ENCODE measurements around the gene CRIM1.

The CRIM1 gene

DNA sequence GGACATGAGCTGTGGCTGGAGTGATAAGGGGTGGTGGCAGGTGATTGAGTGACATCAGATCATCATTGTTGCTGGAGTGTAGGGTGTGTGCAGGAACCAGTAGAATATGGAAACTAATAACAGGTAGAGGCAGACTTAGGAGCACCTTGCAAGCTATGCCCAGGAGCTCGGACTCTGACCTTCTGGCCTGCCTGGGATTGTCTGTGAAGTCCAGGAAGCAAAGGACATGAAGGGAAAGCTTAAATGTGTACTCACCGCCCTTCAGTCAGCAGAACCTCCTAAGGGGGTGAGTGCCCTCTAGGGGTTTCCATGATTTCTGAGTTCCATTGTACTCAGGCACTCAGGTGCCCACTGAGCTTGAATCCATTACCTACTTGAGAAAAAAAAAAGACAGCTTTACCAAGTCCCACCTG lies 104.2 kb downstream of the CRIM1 start:
- DNase-seq = no peak

GRCh38 chr2:36461039-36461681 lies 105.6 kb downstream of the CRIM1 start:
- peak; percentile 3 for DNase-seq

DNA sequence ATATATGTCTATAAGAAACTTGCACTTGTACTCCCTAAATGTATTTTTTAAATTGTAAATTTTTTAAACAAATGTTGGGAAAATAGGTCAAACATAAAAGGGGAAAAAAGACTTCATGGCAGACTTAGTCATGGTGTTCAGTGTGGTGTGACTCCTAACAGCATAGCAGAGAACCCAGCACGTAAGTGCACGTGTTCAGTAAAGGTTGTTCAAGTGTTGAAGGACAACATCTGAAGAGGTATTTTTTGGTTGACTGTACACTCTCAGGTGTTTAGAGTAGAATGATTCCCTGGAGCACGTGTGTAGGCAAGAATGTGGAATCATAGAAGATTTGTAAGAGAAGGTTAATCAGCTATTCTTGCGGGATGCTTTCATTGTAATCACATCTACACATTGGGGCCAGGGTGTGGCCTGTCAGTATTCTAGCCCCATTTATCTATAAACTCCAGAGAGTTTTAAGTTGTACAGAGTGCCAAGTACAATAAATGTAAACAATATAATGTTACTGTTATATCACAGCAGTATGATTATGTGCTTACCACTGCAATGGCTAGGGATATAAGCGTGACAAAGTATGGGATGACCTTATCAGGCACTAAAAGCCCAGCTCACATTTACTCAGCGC lies 106.8 kb downstream of the CRIM1 start:
- DNase-seq = no peak

GRCh38 chr2:36463365-36463764 lies 107.8 kb downstream of the CRIM1 start:
- DNase-seq = no peak

DNA sequence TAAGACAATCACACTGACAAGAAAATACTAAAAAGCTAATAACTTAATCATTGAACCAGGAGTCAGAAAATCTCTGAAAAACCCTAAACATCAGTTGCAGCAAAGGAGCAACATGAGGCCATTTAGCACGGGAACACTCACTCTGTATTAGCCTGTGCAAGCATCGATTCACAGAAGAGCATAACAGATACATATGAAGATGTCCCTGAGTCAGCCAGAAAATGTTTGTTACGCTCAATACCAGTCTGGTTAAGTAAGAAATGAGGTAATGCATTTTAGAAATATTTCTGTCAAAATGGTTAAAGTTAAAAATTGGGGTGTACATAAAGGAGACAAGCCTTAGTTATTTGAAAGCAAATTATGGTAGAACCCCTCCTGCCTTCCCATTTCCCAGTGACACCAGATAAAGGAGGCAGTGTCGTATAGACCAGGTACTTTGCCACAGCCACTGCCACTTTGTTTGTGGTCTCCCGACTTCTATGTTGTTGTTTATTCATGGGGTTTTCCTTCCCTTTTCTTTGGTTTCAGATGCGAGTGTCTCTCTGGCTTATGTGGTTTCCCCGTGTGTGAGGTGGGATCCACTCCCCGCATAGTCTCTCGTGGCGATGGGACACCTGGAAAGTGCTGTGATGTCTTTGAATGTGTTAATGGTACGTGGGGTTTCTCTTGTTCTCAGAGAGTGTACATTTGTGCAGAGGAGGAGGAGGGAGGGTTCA lies 108.6 kb downstream of the CRIM1 start:
- no peak for DNase-seq

DNA sequence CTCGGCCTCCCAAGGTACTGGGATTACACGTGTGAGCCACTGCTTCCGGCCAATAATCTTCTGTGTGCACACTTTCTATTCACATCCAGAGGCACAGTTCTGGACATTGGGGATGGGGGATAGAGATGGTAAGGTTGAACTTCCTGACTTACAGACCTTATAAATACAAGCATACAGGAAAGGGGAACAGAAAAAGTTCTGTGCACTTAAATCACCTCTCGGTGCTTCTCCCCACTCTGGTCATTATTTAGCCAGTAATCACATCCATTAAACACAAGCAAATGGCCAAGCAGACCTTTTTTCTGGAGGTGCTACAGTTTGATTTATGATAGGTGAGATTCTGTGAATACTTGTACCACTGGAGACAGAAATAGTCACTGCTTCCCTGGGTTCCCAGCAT lies 110.6 kb downstream of the CRIM1 start:
- DNase-seq = no peak

DNA sequence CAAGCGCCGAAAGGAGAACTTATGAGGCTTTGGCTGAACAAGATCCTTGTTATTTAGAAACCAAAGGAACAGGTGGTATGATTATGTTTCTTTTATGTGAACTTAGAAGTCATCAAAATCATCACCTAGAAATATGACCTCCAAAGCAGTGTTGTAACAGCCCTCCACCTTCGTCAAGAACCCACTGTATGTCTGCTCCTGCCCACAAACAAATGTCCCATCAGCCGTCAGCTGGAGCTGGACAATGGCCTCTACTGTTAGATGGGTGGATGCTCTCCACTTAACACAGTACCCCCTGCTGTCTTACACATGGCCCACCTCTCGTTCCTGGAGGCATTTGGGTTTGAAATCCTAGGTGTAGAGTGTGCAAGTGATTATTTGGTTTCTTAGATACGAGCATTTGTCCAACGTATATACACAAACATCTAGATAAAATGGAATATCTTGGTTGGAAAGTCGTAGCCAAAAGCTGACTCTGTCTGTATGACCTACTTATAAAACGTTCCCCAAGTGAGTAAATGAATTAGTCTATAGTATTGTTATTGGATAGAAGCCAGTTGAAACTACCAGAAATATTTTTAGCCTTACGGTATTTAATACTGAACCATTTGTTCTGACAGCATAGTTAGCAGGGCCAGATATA lies 113.0 kb downstream of the CRIM1 start:
- DNase-seq = no peak

- DNase-seq = no peak
Observed at GRCh38 chr2:36469106-36469477, 113.5 kb downstream of the CRIM1 start.

DNA sequence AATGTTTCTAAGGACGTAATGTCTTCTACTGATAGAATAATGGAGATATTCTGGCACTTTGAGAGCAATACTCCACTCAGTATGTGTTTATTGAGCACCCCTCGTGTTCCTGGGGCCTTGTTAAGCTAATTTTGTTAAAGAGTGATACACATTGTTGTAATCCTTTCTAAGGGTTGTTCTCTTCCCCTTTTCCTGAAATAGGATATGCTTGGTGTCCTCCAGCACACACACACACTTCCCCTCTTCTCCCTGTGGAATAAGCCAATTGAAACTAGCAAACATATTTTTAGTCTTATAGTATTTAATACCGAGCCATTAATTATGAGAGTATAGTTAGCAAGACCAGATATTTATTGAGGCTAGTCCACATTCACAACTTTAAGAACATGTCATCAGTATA lies 114.1 kb downstream of the CRIM1 start:
- DNase-seq = no peak

DNA sequence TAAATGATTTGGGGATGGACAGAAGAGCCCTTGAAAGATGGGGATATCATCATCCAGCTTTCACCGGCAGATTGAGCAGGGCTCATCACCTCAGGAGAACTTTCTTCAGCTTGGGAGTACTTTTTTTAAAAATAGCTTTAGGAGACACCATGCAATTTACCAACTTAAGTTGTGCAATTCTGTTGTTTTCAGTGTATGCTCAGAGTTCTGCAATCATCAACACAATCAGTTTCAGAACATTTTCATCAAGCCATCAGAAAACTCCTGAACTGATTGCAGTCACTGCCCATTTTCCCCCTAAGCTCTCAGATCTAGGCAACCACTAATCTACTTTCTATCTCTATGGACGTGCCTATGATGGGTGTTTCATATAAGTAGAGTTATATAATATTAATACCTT lies 117.7 kb downstream of the CRIM1 start:
- no peak for DNase-seq

- no peak for DNase-seq
Observed at GRCh38 chr2:36476411-36476810, 120.8 kb downstream of the CRIM1 start.

GRCh38 chr2:36477315-36477714 lies 121.7 kb downstream of the CRIM1 start:
- DNase-seq = no peak

DNA sequence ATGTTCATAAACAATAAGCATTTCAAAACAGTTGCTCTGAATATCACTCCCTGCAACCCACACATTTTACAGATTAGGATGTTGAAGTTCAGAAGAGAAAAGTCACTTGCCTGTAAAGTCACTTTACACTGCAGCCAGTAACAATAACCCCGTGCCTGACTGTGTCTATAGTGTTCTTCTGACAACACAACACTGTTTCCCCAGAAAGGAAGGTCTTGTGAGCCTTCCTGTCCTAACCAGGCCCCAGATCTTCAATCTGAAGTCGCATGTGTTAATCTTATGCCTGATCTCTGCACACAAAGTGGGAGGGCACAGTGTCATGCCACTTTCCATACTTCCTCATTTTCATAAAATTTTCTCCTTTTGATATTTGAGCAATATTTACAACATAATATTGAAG lies 122.2 kb downstream of the CRIM1 start:
- no peak for DNase-seq

DNA sequence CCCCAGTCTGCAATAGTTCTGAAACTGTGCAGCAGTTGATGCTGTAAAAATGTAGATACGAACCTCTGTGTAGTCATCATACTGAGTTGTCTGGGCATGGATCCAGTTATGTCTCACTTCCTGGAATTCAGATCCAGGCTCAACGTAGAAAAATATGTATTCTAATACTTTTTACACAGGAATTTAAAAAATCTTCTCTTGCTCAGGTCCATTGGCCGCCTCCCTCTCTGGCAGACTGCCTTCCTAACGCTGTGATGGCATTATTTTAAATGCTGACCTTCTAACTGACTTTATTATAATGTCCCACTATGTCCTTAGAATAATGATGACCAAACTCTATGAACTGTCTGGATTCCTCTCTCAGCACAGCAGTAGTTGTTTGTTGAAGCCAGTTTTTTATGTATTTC lies 122.8 kb downstream of the CRIM1 start:
- no peak for DNase-seq

- no peak for DNase-seq
Observed at GRCh38 chr2:36478999-36479398, 123.4 kb downstream of the CRIM1 start.

- DNase-seq = no peak
Observed at GRCh38 chr2:36479406-36479805, 123.8 kb downstream of the CRIM1 start.

DNA sequence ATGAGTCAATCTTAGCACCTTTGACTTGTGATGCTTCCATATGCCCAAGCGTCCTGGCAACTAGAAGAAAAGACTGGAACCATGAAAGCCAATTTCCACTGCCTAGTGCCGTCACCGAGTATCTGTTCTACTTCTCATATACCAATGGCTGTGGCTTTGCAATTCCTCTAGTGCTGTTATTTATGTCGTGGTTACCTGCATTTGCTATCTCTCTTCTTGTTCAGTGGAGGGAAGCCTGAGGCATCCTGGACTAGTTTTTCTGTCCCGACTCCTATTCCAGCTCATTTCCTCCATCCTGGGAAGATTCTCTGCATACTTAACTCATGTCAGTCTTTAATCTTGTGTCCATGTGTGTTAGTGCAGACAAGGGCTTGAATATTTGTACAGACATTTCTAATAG lies 124.5 kb downstream of the CRIM1 start:
- DNase-seq = no peak

DNA sequence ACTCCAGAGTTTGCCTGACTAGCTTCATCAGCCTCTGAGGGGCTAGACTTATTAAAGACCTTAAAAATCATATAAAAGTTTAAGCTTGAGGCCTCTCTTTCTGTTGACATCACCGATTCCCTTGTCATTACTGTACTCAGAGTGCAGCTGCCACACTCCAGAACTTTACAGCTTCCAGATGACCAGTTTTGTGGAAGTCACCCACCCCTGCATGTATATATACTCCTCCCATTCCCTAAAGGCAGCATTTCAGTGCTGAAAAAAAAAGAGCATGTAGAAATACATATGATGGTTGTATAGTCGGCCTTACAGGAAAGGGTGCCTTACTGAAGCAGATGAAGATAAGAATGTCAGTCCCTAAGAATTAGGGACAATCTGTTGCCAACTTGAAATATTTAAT lies 125.1 kb downstream of the CRIM1 start:
- no peak for DNase-seq

DNA sequence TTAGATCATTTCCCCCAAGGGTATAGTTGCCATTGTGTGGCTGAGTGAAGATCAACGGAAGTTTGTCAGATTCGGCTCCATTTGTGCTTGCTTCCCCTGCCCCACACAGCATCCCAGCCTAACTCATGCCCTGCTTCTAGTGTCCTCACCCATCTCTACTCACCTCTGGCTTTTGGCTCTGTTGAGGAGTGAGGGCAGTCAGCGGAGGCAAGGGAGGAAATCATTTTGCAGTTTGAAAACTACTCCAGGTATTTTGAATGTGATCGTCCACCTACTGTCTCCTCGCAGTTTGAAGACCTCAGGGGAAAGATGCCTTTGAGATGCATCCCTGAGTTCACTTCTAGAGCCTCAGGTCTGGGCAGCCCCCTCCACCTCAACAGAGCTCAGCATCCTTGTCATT lies 126.1 kb downstream of the CRIM1 start:
- DNase-seq = no peak

DNA sequence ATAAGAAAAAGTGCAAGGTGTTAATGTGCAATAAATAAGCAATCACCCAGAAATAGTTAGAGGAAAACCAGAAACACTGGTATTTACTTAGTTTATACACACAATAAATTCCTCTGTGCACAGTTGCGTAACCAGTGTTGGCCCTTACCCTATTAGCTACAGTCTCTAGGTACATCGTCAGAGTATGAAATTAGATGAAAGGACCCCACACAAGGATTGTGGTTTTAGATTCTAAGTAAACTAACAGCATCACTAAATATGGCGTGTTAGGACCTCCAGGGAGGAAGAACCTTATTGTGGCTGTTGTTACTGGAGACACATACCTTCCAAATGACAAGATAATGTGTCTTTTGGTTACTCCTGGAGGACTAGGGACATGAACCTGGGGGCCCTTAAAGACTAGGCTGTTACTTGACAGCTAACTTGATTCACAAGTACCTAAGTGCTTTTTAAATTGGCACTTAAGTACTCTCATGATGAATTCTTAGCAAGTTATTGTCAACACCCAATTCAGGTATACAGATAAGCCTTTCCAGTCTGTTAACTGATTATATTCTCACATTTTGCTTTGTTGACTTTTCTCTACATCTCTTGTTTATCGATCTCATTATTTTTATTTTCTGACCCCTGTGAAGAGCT lies 127.1 kb downstream of the CRIM1 start:
- no peak for DNase-seq

GRCh38 chr2:36483290-36483689 lies 127.7 kb downstream of the CRIM1 start:
- no peak for DNase-seq

GRCh38 chr2:36484454-36484853 lies 128.9 kb downstream of the CRIM1 start:
- DNase-seq = no peak

DNA sequence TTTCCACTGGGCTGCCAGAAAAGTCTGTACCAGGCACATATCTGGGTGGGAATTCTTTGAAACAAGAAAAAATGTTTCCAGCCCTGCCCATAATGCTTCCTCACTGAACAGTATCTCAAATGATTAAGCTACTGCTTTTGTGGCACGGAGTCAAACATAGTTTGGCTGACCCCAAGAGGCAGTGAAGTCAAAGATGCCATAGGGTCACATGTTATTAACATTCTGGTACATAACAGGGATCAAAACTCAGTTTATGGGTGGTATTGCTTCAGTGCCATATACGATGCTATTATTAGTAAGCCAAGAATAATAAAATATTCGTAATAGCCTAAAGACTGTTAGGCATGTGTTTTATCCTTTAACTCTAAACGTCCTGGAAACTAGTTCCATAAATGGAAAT lies 129.9 kb downstream of the CRIM1 start:
- no peak for DNase-seq
